Osteocyte (in vitro differentiated cells): ENCODE measurements around the gene ACOT9. TPM values are rescaled to one million over a fixed set of nuclear protein-coding genes. Genes with fewer than 3 reads are reported as not detected.

Source experiments
- DNase-seq: peaks from one replicate; pipeline ENCODE4 v3.0.0; 2021; ENCODE audit warnings: mixed read lengths; ENCODE audit not compliant: unreplicated experiment; ENCODE audit errors: extremely low spot score
- H3K27ac Mint-ChIP-seq: one replicate; pipeline ENCODE4 v1.8.0; 2021; ENCODE audit warnings: mild to moderate bottlenecking, mixed read lengths; ENCODE audit not compliant: unreplicated experiment
- H3K27me3 Mint-ChIP-seq: one replicate; pipeline ENCODE4 v1.8.0; 2021; ENCODE audit warnings: mixed read lengths; ENCODE audit not compliant: unreplicated experiment
- H3K36me3 Mint-ChIP-seq: one replicate; pipeline ENCODE4 v1.8.0; 2021; ENCODE audit warnings: mixed read lengths; ENCODE audit not compliant: unreplicated experiment
- H3K4me1 Mint-ChIP-seq: one replicate; pipeline ENCODE4 v1.8.0; 2021; ENCODE audit warnings: mixed read lengths; ENCODE audit not compliant: unreplicated experiment
- H3K4me3 Mint-ChIP-seq: one replicate; pipeline ENCODE4 v1.8.0; 2021; ENCODE audit warnings: mild to moderate bottlenecking, moderate library complexity, mixed read lengths; ENCODE audit not compliant: unreplicated experiment
- H3K9me3 Mint-ChIP-seq: one replicate; pipeline ENCODE4 v1.8.0; 2021; ENCODE audit warnings: mixed read lengths; ENCODE audit not compliant: unreplicated experiment
- CTCF ChIP-seq: fragments of 200-600 bp; sonication (generic); IDR thresholded peaks from 2 replicates; pipeline ENCODE4 v1.5.0; 2021; ENCODE audit warnings: antibody characterized with exemption, mild to moderate bottlenecking, moderate library complexity
- total RNA-seq: library from RNA; stranded (reverse); gene quantifications from 2 replicates; pipeline ENCODE4 v1.2.1, GENCODE V29; 2021

ACOT9 gene
- total RNA-seq, 1 donor from 2014 or later = 53.8 TPM

GRCh38 chrX:23756165-23756564 is 13.1 kb upstream of the ACOT9 start:
- no peak for DNase-seq

GRCh38 chrX:23754664-23755063 is 11.6 kb upstream of the ACOT9 start:
- H3K27me3 Mint-ChIP-seq = no peaks in the 10 kb centered on the region
- no peaks in the 10 kb centered on the region for H3K9me3 Mint-ChIP-seq
- no peak for TF ChIP-seq CTCF
- H3K36me3 Mint-ChIP-seq = no peaks in the 10 kb centered on the region
- H3K27ac Mint-ChIP-seq = no peak overlapping the region
- DNase-seq = no peak
- no peak overlapping the region for H3K4me3 Mint-ChIP-seq
- H3K4me1 Mint-ChIP-seq = peaks cover 13% of the 10 kb centered on the region

More at GRCh38 chrX:23756165-23756564, 13.1 kb upstream of the ACOT9 start:
- no peaks in the 10 kb centered on the region for H3K9me3 Mint-ChIP-seq
- H3K27me3 Mint-ChIP-seq = no peaks in the 10 kb centered on the region
- no peak overlapping the region for H3K27ac Mint-ChIP-seq
- H3K4me1 Mint-ChIP-seq = peaks cover 13% of the 10 kb centered on the region
- peak; percentile 68 for TF ChIP-seq CTCF
- H3K36me3 Mint-ChIP-seq = no peaks in the 10 kb centered on the region
- no peak overlapping the region for H3K4me3 Mint-ChIP-seq

GRCh38 chrX:23752740-23753415 is 9.8 kb upstream of the ACOT9 start:
- Mint-ChIP-seq H3K27me3 (no peaks in the 10 kb centered on the region), H3K4me1 (peaks cover 13% of the 10 kb centered on the region), H3K36me3 (no peaks in the 10 kb centered on the region), H3K4me3 (peak overlapping the region; percentile 11), H3K27ac (peak overlapping the region; percentile 90), H3K9me3 (no peaks in the 10 kb centered on the region)
- no peak for DNase-seq
- TF ChIP-seq CTCF = no peak

GRCh38 chrX:23749576-23749975 is 6.5 kb upstream of the ACOT9 start:
- DNase-seq = no peak

More at GRCh38 chrX:23749576-23749975, 6.5 kb upstream of the ACOT9 start:
- Mint-ChIP-seq H3K36me3 (no peaks in the 10 kb centered on the region), H3K27me3 (no peaks in the 10 kb centered on the region), H3K9me3 (no peaks in the 10 kb centered on the region), H3K4me1 (peaks cover 13% of the 10 kb centered on the region), H3K4me3 (no peak overlapping the region), H3K27ac (no peak overlapping the region)
- no peak for TF ChIP-seq CTCF
